SJCRH30 (cell line): Measurements from ENCODE around the gene KCNK5. TPM values are rescaled to one million over a fixed set of nuclear protein-coding genes. Genes with fewer than 3 reads are reported as not detected.

Experiments used
- DNase-seq, 2 experiments: peaks; one replicate each; pipeline ENCODE4 v3.0.0-alpha.2; 2015 to 2020
- H3K27ac ChIP-seq: fragments of 250-450 bp; sonication (Bioruptor Pico); 2 replicates; pipeline ENCODE4 v1.5.1; 2020; ENCODE audit warnings: mild to moderate bottlenecking, moderate library complexity
- H3K27me3 ChIP-seq: fragments of 250-450 bp; sonication (Bioruptor Pico); 2 replicates; pipeline ENCODE4 v1.5.1; 2020; ENCODE audit warnings: mild to moderate bottlenecking, moderate library complexity
- H3K36me3 ChIP-seq: fragments of 250-450 bp; sonication (Bioruptor Pico); 2 replicates; pipeline ENCODE4 v1.5.1; 2020; ENCODE audit warnings: mild to moderate bottlenecking, moderate library complexity
- H3K4me1 ChIP-seq: fragments of 250-450 bp; sonication (Bioruptor Pico); 2 replicates; pipeline ENCODE4 v1.5.1; 2020; ENCODE audit warnings: mild to moderate bottlenecking, moderate library complexity
- H3K4me3 ChIP-seq: fragments of 250-450 bp; sonication (Bioruptor Pico); 2 replicates; pipeline ENCODE4 v1.5.1; 2020; ENCODE audit warnings: mild to moderate bottlenecking, moderate library complexity
- H3K9me3 ChIP-seq: fragments of 250-450 bp; sonication (Bioruptor Pico); replicated peaks from 2 replicates; pipeline ENCODE4 v1.5.1; 2020; ENCODE audit warnings: mild to moderate bottlenecking, moderate library complexity
- total RNA-seq: library from RNA; depleted of rRNA; stranded (reverse); fragments of >200 nt; shearing (Covaris generic); gene quantifications from 2 replicates; pipeline ENCODE4 v1.2.3, GENCODE V29; 2014

KCNK5 gene
- total RNA-seq, 1 experiment from 2014 or later: 9.5 TPM

GRCh38 chr6:39214846-39215639 is 14.2 kb downstream of the KCNK5 start:
- Histone ChIP-seq H3K9me3 (no peaks in the 10 kb centered on the region), H3K36me3 (no peaks in the 10 kb centered on the region), H3K4me1 (peaks cover 5% of the 10 kb centered on the region), H3K4me3 (no peak overlapping the region), H3K27ac (no peak overlapping the region), H3K27me3 (no peaks in the 10 kb centered on the region)
- DNase-seq: no peak

GRCh38 chr6:39214120-39214813 is 15.0 kb downstream of the KCNK5 start:
- H3K36me3 ChIP-seq: no peaks in the 10 kb centered on the region
- DNase-seq: no peak
- no peak overlapping the region for H3K27ac ChIP-seq
- H3K4me3 ChIP-seq: no peak overlapping the region
- H3K27me3 ChIP-seq: no peaks in the 10 kb centered on the region
- peaks cover 13% of the 10 kb centered on the region for H3K4me1 ChIP-seq
- H3K9me3 ChIP-seq: no peaks in the 10 kb centered on the region

- no peak for DNase-seq
- no peaks in the 10 kb centered on the region for H3K36me3 ChIP-seq
These were observed 15.9 kb downstream of the KCNK5 start for GRCh38 chr6:39213195-39213920.

GRCh38 chr6:39211183-39211582 is 18.1 kb downstream of the KCNK5 start:
- no peak for DNase-seq
- H3K27me3 ChIP-seq: no peaks in the 10 kb centered on the region
- H3K9me3 ChIP-seq: no peaks in the 10 kb centered on the region
- no peak overlapping the region for H3K4me3 ChIP-seq
- H3K27ac ChIP-seq: no peak overlapping the region
- no peaks in the 10 kb centered on the region for H3K36me3 ChIP-seq
- peaks cover 29% of the 10 kb centered on the region for H3K4me1 ChIP-seq

More at GRCh38 chr6:39213195-39213920, 15.9 kb downstream of the KCNK5 start:
- H3K27me3 ChIP-seq: no peaks in the 10 kb centered on the region
- no peaks in the 10 kb centered on the region for H3K9me3 ChIP-seq
- H3K4me3 ChIP-seq: no peak overlapping the region
- H3K4me1 ChIP-seq: peaks cover 22% of the 10 kb centered on the region
- H3K27ac ChIP-seq: no peak overlapping the region

GRCh38 chr6:39210450-39210849 is 18.8 kb downstream of the KCNK5 start:
- Histone ChIP-seq H3K36me3 (no peaks in the 10 kb centered on the region), H3K27ac (no peak overlapping the region), H3K9me3 (no peaks in the 10 kb centered on the region), H3K4me3 (no peak overlapping the region), H3K27me3 (no peaks in the 10 kb centered on the region), H3K4me1 (peaks cover 29% of the 10 kb centered on the region)
- no peak for DNase-seq

- H3K27me3 ChIP-seq: no peaks in the 10 kb centered on the region
- H3K27ac ChIP-seq: peak overlapping the region; percentile 42
- H3K4me3 ChIP-seq: no peak overlapping the region
- H3K4me1 ChIP-seq: peaks cover 29% of the 10 kb centered on the region
- H3K9me3 ChIP-seq: no peaks in the 10 kb centered on the region
- peak in 1 of 2 experiments; percentile 38 for DNase-seq
- H3K36me3 ChIP-seq: no peaks in the 10 kb centered on the region
These were observed 19.4 kb downstream of the KCNK5 start for GRCh38 chr6:39209911-39210310.

- DNase-seq: peak; percentile 35 to 49
- Histone ChIP-seq H3K4me3 (no peak overlapping the region), H3K9me3 (no peaks in the 10 kb centered on the region), H3K36me3 (no peaks in the 10 kb centered on the region), H3K4me1 (peaks cover 29% of the 10 kb centered on the region), H3K27ac (peak overlapping the region; percentile 42), H3K27me3 (no peaks in the 10 kb centered on the region)
These were observed 19.9 kb downstream of the KCNK5 start for GRCh38 chr6:39209360-39209811.

GRCh38 chr6:39208223-39208739 is 21.0 kb downstream of the KCNK5 start:
- H3K9me3 ChIP-seq: no peaks in the 10 kb centered on the region
- no peak overlapping the region for H3K4me3 ChIP-seq
- H3K4me1 ChIP-seq: peaks cover 37% of the 10 kb centered on the region
- peak overlapping the region; percentile 42 for H3K27ac ChIP-seq
- peak; percentile 21 to 59 for DNase-seq
- H3K36me3 ChIP-seq: no peaks in the 10 kb centered on the region
- H3K27me3 ChIP-seq: no peaks in the 10 kb centered on the region

- no peaks in the 10 kb centered on the region for H3K9me3 ChIP-seq
- DNase-seq: no peak
- peak overlapping the region; percentile 42 for H3K27ac ChIP-seq
- no peak overlapping the region for H3K4me3 ChIP-seq
- H3K36me3 ChIP-seq: no peaks in the 10 kb centered on the region
- no peaks in the 10 kb centered on the region for H3K27me3 ChIP-seq
- peaks cover 37% of the 10 kb centered on the region for H3K4me1 ChIP-seq
These were observed 21.7 kb downstream of the KCNK5 start for GRCh38 chr6:39207416-39208222.

GRCh38 chr6:39206250-39206721 is 23.0 kb downstream of the KCNK5 start:
- DNase-seq: no peak
- Histone ChIP-seq H3K36me3 (no peaks in the 10 kb centered on the region), H3K27ac (no peak overlapping the region), H3K27me3 (no peaks in the 10 kb centered on the region), H3K4me1 (peaks cover 37% of the 10 kb centered on the region), H3K9me3 (no peaks in the 10 kb centered on the region), H3K4me3 (no peak overlapping the region)

- H3K4me3 ChIP-seq: no peak overlapping the region
- no peaks in the 10 kb centered on the region for H3K9me3 ChIP-seq
- H3K27ac ChIP-seq: no peak overlapping the region
- peaks cover 28% of the 10 kb centered on the region for H3K4me1 ChIP-seq
- no peaks in the 10 kb centered on the region for H3K27me3 ChIP-seq
- no peak for DNase-seq
- H3K36me3 ChIP-seq: no peaks in the 10 kb centered on the region
These were observed 24.5 kb downstream of the KCNK5 start for GRCh38 chr6:39204646-39205244.

- Histone ChIP-seq H3K27me3 (no peaks in the 10 kb centered on the region), H3K27ac (no peak overlapping the region), H3K9me3 (no peaks in the 10 kb centered on the region), H3K4me3 (no peak overlapping the region), H3K4me1 (peaks cover 22% of the 10 kb centered on the region), H3K36me3 (no peaks in the 10 kb centered on the region)
- DNase-seq: no peak
These were observed 25.1 kb downstream of the KCNK5 start for GRCh38 chr6:39204160-39204495.

- no peaks in the 10 kb centered on the region for H3K9me3 ChIP-seq
- no peaks in the 10 kb centered on the region for H3K36me3 ChIP-seq
- H3K27me3 ChIP-seq: no peaks in the 10 kb centered on the region
- no peak overlapping the region for H3K27ac ChIP-seq
- peaks cover 17% of the 10 kb centered on the region for H3K4me1 ChIP-seq
- DNase-seq: no peak
- no peak overlapping the region for H3K4me3 ChIP-seq
These were observed 25.7 kb downstream of the KCNK5 start for GRCh38 chr6:39203436-39204159.
